ENCODE measurements around the gene DMRT1. TPM values are rescaled to one million over a fixed set of nuclear protein-coding genes. Genes with fewer than 3 reads are reported as not detected.
"Not testable (repeated sequence)": the region's sequence is repeated elsewhere in the genome, so short reads cannot be mapped to it uniquely, and the experiment has no call there.

The DMRT1 gene
- polyA plus RNA-seq, 3 donors from 2014 or later = not detected

DNA sequence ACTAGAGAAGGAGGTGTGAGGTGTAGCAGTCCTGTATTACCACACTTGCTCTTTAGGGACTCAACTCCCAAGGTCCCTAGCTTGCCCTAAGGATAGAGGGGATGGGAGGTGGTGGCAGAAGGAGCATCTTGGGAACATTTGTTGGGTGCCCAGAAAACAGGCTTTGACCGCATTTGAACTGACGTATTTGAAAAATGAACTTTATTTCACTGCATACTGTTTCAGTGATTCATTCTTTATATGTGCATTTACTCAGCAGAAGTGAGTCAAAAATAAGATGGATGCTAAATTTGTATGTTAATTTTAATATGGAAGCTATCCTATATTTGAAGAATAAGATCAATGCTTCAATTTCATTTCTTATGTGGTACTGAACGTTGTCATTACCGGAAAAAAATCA, 153.7 kb downstream of the DMRT1 start:
- Mint-ChIP-seq H3K27ac (no peak overlapping the region), H3K36me3 (no peaks in the 10 kb centered on the region), H3K4me3 (no peak overlapping the region), H3K27me3 (ENCODE audit: low read depth in 3 of 3) (peaks cover 0 to 6% (median 0%) of the 10 kb centered on the region in 3 donors), H3K4me1 (peaks cover 0 to 6% of the 10 kb centered on the region in 2 donors), H3K9me3 (peaks cover 0 to 3% (median 0%) of the 10 kb centered on the region in 6 donors)
- DNase-seq = no peak

- DNase-seq = no peak
Observed at GRCh38 chr9:995781-996180, 154.3 kb downstream of the DMRT1 start.

GRCh38 chr9:998299-999110, 157.0 kb downstream of the DMRT1 start:
- not testable (repeated sequence) for H3K4me3 Mint-ChIP-seq; DNase-seq; H3K36me3 Mint-ChIP-seq; H3K27me3 Mint-ChIP-seq (ENCODE audit: low read depth in 3 of 3); H3K9me3 Mint-ChIP-seq; H3K27ac Mint-ChIP-seq; H3K4me1 Mint-ChIP-seq

More at GRCh38 chr9:995781-996180, 154.3 kb downstream of the DMRT1 start:
- Mint-ChIP-seq H3K4me1 (peaks cover 0 to 6% of the 10 kb centered on the region in 2 donors), H3K27me3 (ENCODE audit: low read depth in 3 of 3) (peaks cover 0 to 6% (median 0%) of the 10 kb centered on the region in 3 donors), H3K27ac (no peak overlapping the region), H3K4me3 (no peak overlapping the region), H3K36me3 (no peaks in the 10 kb centered on the region), H3K9me3 (peaks cover 0 to 3% (median 0%) of the 10 kb centered on the region in 6 donors)

- Mint-ChIP-seq H3K27me3 (ENCODE audit: low read depth in 3 of 3) (peaks cover 0 to 7% (median 0%) of the 10 kb centered on the region in 3 donors), H3K4me3 (no peak overlapping the region), H3K9me3 (peaks cover 0 to 3% (median 0%) of the 10 kb centered on the region in 6 donors), H3K4me1 (peaks cover 7 to 11% of the 10 kb centered on the region in 2 donors), H3K36me3 (no peaks in the 10 kb centered on the region), H3K27ac (no peak overlapping the region)
- DNase-seq = no peak
Observed at GRCh38 chr9:1001838-1002237, 160.3 kb downstream of the DMRT1 start.

GRCh38 chr9:1002678-1003077, 161.2 kb downstream of the DMRT1 start:
- no peak for DNase-seq
- Mint-ChIP-seq H3K9me3 (peaks cover 0 to 2% (median 0%) of the 10 kb centered on the region in 6 donors), H3K4me3 (no peak overlapping the region), H3K36me3 (no peaks in the 10 kb centered on the region), H3K27ac (no peak overlapping the region), H3K27me3 (ENCODE audit: low read depth in 3 of 3) (peaks cover 0 to 7% (median 0%) of the 10 kb centered on the region in 3 donors), H3K4me1 (peaks cover 7 to 11% of the 10 kb centered on the region in 2 donors)

DNA sequence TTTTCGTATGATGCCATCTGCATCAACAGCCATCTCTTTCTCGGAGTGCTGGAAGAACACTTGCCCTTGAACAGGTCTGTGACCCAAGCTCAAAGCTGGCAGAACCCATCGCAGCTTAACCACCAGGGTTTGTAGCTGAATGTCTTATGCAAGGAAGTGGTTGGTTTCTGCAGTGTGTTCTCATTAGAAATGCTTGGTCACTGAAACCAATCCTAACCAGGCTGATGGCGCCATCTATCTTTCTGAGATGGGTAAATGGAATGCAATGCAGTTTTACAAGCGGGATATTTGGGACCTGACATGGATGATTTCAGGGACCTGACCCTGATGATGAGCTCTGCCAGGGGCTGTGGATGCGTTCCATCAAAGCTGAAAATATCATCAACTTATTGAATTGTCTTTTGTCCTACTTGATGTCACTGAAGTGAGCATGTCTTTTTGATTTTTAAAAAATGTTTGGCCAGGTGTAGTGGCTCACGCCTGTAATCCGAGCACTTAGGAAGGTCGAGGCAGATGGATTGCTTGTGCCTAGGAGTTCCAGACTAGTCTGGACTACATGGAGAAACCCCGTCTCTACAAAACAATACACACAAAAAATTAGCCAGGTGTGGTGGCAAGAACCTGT, 163.7 kb downstream of the DMRT1 start:
- Mint-ChIP-seq H3K36me3 (no peaks in the 10 kb centered on the region), H3K27me3 (ENCODE audit: low read depth in 3 of 3) (peaks cover 0 to 7% (median 2%) of the 10 kb centered on the region in 3 donors), H3K9me3 (no peaks in the 10 kb centered on the region), H3K4me3 (no peak overlapping the region), H3K27ac (no peak overlapping the region), H3K4me1 (peaks cover 5 to 7% of the 10 kb centered on the region in 2 donors)
- peak in 2 of 3 donors; percentile 21 to 28 for DNase-seq

GRCh38 chr9:1007312-1007711, 165.8 kb downstream of the DMRT1 start:
- peaks cover 5 to 7% of the 10 kb centered on the region in 2 donors for H3K4me1 Mint-ChIP-seq
- peaks cover 0 to 7% (median 2%) of the 10 kb centered on the region in 3 donors for H3K27me3 Mint-ChIP-seq (ENCODE audit: low read depth in 3 of 3)
- H3K27ac Mint-ChIP-seq = no peak overlapping the region
- no peaks in the 10 kb centered on the region for H3K9me3 Mint-ChIP-seq
- H3K36me3 Mint-ChIP-seq = no peaks in the 10 kb centered on the region
- DNase-seq = no peak
- no peak overlapping the region for H3K4me3 Mint-ChIP-seq

- no peaks in the 10 kb centered on the region for H3K36me3 Mint-ChIP-seq
- H3K4me3 Mint-ChIP-seq = no peak overlapping the region
- H3K27ac Mint-ChIP-seq = no peak overlapping the region
- peaks cover 5 to 7% of the 10 kb centered on the region in 2 donors for H3K4me1 Mint-ChIP-seq
- no peak for DNase-seq
- no peaks in the 10 kb centered on the region for H3K9me3 Mint-ChIP-seq
- H3K27me3 Mint-ChIP-seq (ENCODE audit: low read depth in 3 of 3) = peaks cover 0 to 7% (median 2%) of the 10 kb centered on the region in 3 donors
Observed at GRCh38 chr9:1008216-1008615, 166.7 kb downstream of the DMRT1 start.

- Mint-ChIP-seq H3K9me3 (no peaks in the 10 kb centered on the region), H3K27ac (no peak overlapping the region), H3K27me3 (ENCODE audit: low read depth in 3 of 3) (peaks cover 0 to 7% (median 3%) of the 10 kb centered on the region in 3 donors), H3K4me1 (peaks cover 5 to 7% of the 10 kb centered on the region in 2 donors), H3K36me3 (no peaks in the 10 kb centered on the region), H3K4me3 (no peak overlapping the region)
- DNase-seq = peak; percentile 59 to 63 (median 60)
Observed at GRCh38 chr9:1009101-1009707, 167.7 kb downstream of the DMRT1 start.

DNA sequence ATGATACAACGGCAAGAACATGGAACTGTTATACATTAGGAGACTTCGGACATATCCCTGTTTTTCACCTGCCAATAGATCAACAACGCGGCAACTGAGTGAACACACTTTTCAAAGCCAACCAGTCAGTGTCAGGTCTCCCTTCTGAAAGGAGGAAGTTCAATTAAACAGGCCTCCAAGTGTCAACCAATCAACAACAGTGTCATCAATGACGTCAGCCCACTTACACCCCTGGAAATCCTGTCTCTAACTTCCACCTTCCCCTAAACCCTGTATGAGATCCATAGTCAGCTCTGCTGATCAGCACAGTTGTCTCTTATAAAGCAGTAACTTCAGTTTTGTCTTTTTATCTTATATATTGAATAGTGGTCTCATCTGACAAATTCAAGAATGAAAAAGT, 171.5 kb downstream of the DMRT1 start:
- Mint-ChIP-seq H3K36me3 (no peaks in the 10 kb centered on the region), H3K27me3 (ENCODE audit: low read depth in 3 of 3) (peaks cover 1 to 11% (median 4%) of the 10 kb centered on the region in 3 donors), H3K9me3 (no peaks in the 10 kb centered on the region), H3K27ac (no peak overlapping the region), H3K4me1 (no peaks in the 10 kb centered on the region), H3K4me3 (no peak overlapping the region)
- DNase-seq = no peak

DNA sequence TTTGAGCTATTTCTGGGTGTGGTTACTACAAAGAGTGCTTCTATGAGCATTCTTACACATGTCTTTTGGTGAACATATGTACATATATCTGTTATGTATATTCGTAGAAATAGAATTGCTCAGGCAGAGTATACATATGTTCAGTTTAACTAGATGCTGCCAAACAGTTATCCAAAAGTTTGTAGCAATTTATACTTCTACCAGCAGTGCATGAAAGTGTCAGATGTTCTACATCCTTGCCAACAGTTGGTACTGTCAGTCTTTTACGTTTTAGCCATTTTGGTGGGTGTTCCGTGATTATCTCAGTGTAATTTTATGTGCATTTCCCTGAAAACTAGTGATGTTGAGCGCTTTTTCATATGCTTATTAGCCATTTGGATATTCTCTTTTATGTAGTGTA, 172.7 kb downstream of the DMRT1 start:
- Mint-ChIP-seq H3K4me1 (no peaks in the 10 kb centered on the region), H3K27ac (no peak overlapping the region), H3K9me3 (peaks cover 0 to 1% (median 0%) of the 10 kb centered on the region in 6 donors), H3K27me3 (ENCODE audit: low read depth in 3 of 3) (peaks cover 3 to 13% (median 4%) of the 10 kb centered on the region in 3 donors), H3K36me3 (no peaks in the 10 kb centered on the region), H3K4me3 (no peak overlapping the region)
- no peak for DNase-seq

DNA sequence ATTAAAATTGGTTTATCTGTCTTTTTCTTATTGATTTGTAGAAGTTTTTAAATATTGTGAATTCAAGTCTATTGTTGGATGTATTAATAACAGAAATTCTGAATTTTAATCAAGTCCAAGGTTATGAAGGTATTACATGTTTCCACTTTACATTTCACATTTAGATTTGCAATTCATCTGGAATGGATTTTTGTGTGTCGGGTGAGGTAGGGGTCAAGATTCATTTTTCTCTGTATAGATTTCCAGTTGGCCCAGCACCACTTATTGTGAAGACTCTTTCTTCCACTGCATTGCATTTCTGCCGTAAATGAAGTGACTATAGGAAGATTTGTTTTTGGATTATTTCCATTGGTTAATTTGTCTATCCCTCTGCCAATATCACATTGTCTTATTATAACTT, 173.1 kb downstream of the DMRT1 start:
- Mint-ChIP-seq H3K4me3 (no peak overlapping the region), H3K27ac (no peak overlapping the region), H3K4me1 (no peaks in the 10 kb centered on the region), H3K27me3 (ENCODE audit: low read depth in 3 of 3) (peaks cover 3 to 12% (median 4%) of the 10 kb centered on the region in 3 donors), H3K9me3 (peaks cover 0 to 1% (median 0%) of the 10 kb centered on the region in 6 donors), H3K36me3 (no peaks in the 10 kb centered on the region)
- DNase-seq = no peak

DNA sequence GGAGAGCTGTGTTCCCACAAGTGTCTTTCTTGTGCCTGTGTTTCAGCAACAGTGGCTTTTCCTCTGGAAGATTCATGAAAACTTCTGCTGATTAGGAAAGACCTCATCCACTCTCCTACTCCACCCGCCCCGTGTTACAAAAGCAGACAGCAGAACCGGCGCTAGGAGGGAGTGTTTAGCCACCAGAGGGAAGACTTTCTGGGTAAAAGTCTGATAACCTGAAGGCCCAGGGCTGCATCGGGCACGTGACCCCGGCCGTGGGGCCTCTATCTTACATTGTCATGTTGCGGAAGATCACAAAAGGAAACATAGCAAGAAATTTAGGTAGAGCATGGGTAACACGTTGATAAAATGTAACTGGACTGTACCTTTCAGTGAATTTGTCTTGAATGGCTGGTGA, 176.6 kb downstream of the DMRT1 start:
- no peak for DNase-seq
- Mint-ChIP-seq H3K4me1 (no peaks in the 10 kb centered on the region), H3K4me3 (no peak overlapping the region), H3K9me3 (peaks cover 0 to 3% (median under 1%) of the 10 kb centered on the region in 6 donors), H3K36me3 (peaks cover 0 to 2% (median 0%) of the 10 kb centered on the region in 3 donors), H3K27me3 (ENCODE audit: low read depth in 3 of 3) (peaks cover 9 to 16% (median 13%) of the 10 kb centered on the region in 3 donors), H3K27ac (no peak overlapping the region)

Measured in immature natural killer cell (primary cell).